ENCODE results near the gene SLC12A8.
A peak's percentile ranks its signal among the peaks of the same experiment; 100 is the strongest.

SLC12A8 gene

GRCh38 chr3:125140011-125140817, 72.3 kb downstream of the SLC12A8 start:
- no peak for DNase-seq (ENCODE audit: low read depth)

- DNase-seq (ENCODE audit: low read depth): no peak
Observed at GRCh38 chr3:125139386-125139785, 73.2 kb downstream of the SLC12A8 start.

- no peak for DNase-seq (ENCODE audit: low read depth)
Observed at GRCh38 chr3:125137358-125138033, 75.1 kb downstream of the SLC12A8 start.

- DNase-seq (ENCODE audit: low read depth): no peak
Observed at GRCh38 chr3:125136966-125137357, 75.6 kb downstream of the SLC12A8 start.

GRCh38 chr3:125136515-125136914, 76.0 kb downstream of the SLC12A8 start:
- DNase-seq (ENCODE audit: low read depth): no peak

- DNase-seq (ENCODE audit: low read depth): no peak
Observed at GRCh38 chr3:125134952-125135351, 77.6 kb downstream of the SLC12A8 start.

GRCh38 chr3:125132815-125133214, 79.7 kb downstream of the SLC12A8 start:
- no peak for DNase-seq (ENCODE audit: low read depth)

- DNase-seq (ENCODE audit: low read depth): no peak
Observed at GRCh38 chr3:125129512-125129997, 83.0 kb downstream of the SLC12A8 start.

- no peak for DNase-seq (ENCODE audit: low read depth)
Observed at GRCh38 chr3:125128861-125129501, 83.6 kb downstream of the SLC12A8 start.

- DNase-seq (ENCODE audit: low read depth): no peak
Observed at GRCh38 chr3:125126323-125126722, 86.2 kb downstream of the SLC12A8 start.

- DNase-seq (ENCODE audit: low read depth): no peak
Observed at GRCh38 chr3:125125821-125126245, 86.7 kb downstream of the SLC12A8 start.

GRCh38 chr3:125123451-125124305, 88.9 kb downstream of the SLC12A8 start:
- no peak for DNase-seq (ENCODE audit: low read depth)

GRCh38 chr3:125121246-125122010, 91.1 kb downstream of the SLC12A8 start:
- DNase-seq (ENCODE audit: low read depth): peak; percentile 24

GRCh38 chr3:125120379-125121122, 92.0 kb downstream of the SLC12A8 start:
- no peak for DNase-seq (ENCODE audit: low read depth)

GRCh38 chr3:125119752-125120378, 92.7 kb downstream of the SLC12A8 start:
- no peak for DNase-seq (ENCODE audit: low read depth)

GRCh38 chr3:125118600-125118999, 93.9 kb downstream of the SLC12A8 start:
- DNase-seq (ENCODE audit: low read depth): no peak

GRCh38 chr3:125117631-125118191, 94.8 kb downstream of the SLC12A8 start:
- DNase-seq (ENCODE audit: low read depth): no peak

- DNase-seq (ENCODE audit: low read depth): no peak
Observed at GRCh38 chr3:125116311-125117080, 96.1 kb downstream of the SLC12A8 start.

- DNase-seq (ENCODE audit: low read depth): no peak
Observed at GRCh38 chr3:125115640-125116039, 96.9 kb downstream of the SLC12A8 start.
